HG02571 (cell line): ENCODE results near the gene COL4A4.

Experiments
- ATAC-seq: cut with Tn5 transposase; IDR thresholded peaks from one replicate; pipeline ENCODE4 v1.9.1; 2021; ENCODE audit warnings: mild to moderate bottlenecking, moderate library complexity; ENCODE audit not compliant: unreplicated experiment

Gene COL4A4

GRCh38 chr2:227035711-227036367 lies 128.2 kb downstream of the COL4A4 start:
- no peak for ATAC-seq

DNA sequence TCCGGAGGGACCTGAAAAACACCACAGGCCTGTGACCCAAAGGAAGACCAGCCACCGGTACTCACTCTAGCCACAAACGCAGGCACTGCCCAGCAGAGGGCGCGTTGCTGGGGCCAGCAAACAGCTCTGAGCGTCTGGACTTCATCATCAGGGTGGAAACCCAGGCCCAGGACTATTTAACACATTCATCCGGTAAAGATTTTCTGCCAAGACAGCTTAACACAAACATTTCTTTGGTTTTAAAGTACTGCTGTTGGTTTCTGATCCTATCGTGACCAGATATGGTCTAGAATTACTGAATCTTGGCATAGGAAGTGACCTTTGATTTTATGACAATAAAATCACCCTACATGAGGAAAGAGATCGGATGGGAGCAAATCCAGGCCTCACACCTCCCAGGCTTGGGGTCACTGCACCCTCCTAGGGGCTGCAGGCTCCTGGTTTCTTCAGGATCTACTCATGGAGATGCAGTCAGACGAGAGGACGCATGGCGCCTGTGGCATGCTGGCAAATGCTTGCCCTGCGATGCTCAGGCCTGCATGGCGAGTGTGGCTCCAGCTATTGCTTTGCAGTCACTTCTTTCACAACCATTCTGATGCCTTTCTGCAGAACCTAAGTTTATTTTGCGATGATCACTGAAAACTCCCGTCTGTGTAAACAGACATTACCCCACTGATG lies 130.4 kb downstream of the COL4A4 start:
- ATAC-seq, result no peak

- no peak for ATAC-seq
These were observed 132.6 kb downstream of the COL4A4 start for GRCh38 chr2:227031379-227031778.

- no peak for ATAC-seq
These were observed 133.2 kb downstream of the COL4A4 start for GRCh38 chr2:227030789-227031188.

DNA sequence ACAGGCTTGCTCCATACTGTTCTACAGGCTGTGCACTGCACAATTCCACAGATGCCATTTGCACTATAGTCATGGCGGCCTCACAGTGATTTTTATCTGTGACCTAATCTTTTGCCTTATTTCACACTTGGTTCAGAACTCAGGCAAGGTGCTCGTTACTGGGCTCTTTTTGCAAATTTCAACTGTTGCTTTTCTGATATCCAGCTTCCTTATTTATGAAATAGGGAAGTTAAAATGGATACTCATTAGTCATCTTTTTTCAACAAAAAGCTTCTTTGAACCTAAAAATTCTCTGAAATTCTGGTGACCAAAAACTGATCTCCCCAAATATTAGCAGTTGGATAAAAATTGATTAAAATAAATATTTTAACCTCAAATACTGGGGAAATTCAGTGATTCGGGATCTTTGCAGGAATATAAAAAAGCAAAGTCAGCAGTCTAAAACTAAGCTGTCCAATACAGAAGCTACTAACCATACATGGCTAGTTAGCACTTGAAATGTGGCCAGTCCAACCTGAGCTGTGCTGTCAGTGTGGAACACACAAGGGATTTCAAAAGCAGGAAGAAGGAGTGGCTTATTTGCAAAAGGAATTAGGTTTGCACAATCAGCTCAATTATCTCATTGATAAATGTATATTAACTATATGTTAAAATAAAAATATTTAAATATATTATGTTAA lies 134.4 kb downstream of the COL4A4 start:
- no peak for ATAC-seq

DNA sequence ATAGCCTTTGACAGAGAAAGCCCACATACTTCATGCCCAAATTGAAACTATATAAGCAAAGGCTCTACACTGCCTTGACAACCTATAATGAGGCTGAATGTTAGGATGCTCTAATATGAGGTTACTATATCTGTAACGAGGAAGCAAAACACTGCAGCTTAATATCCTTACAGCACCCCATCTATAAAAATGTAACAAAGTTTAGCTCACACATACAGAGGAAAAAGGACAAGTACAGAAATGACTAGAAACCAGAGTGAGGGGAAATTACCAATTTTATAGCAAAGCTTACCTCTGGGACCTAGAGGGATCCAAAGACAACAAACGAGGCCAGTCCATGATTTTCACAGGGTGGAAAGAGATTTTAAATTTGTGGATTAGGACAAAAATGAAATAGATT lies 138.5 kb downstream of the COL4A4 start:
- peak; percentile 72 for ATAC-seq

DNA sequence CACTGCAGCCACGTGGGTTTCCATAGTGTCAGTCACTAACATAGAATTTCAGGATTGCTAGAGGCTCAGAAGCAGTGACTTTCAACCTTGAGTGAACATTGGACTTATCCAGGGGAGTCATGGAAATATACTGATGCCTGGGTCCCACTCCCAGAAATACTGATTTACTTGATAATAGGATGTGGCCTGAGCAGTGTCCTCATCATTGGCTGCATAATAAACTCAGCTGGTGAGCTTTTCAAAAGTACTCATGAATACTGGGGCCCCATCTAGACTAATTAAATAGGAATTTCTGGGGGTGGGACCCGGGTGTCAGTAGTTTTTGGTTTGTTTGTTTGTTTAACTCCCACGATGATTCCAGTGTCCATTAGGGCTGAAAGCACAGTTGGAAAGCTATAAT lies 141.4 kb downstream of the COL4A4 start:
- ATAC-seq, result no peak

DNA sequence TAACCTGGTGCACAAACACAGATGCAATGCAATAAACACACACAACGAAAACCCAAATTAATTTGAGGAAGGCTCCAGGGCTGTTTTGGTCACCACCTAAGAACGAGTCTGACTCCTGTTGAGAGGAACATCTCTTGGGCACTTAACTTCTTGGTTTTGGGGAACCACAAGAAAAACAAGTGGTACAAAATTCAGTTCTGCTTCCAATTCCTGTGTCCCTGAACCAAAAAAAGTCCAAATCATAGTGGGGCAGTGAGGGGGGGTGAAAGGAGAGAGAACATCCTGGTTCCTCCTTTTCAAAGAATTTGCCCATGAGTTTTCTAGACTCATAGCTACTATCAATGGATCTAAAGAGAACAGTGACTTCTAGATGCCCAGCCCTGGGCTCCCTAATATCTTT lies 143.6 kb downstream of the COL4A4 start:
- no peak for ATAC-seq

DNA sequence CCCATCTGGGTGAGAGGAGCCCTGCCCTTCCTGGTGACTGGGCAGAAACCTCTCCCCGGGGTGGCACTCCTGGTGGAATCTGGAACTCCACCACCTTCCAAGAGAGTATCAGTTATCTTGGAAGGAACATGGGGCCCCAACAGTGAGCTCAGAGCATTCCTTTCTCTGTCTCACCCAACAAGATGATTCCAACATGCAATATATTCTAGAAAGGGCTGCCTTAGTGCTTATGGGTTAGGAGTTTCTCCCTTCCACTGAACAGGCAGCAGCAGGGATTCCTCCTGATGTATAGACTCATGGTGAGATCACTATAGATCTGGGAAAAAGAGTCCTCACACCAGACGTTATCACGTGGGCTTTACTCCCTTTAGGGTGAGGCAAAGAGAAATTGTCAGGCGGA lies 147.1 kb downstream of the COL4A4 start:
- ATAC-seq, result no peak

DNA sequence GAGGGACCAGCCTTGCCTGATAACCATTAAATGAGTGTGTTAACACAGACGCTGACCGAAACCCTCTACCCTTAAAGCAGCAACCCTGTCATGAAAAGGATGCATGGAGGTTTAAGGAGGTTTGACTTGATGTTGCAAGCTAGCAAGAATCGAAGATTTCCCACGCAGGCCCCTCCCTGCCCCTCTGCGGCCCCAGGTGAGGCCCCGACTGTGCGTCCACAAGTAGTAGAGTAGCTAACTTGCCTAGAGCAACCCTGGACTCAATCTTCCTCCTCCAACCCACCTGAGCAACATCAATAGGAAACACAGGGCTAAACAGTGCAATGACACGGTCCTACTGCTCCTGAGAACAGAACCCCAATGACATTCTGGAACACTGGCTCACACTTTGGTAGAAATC lies 150.1 kb downstream of the COL4A4 start:
- ATAC-seq, result no peak

- ATAC-seq, result no peak
These were observed 150.7 kb downstream of the COL4A4 start for GRCh38 chr2:227013330-227013729.

DNA sequence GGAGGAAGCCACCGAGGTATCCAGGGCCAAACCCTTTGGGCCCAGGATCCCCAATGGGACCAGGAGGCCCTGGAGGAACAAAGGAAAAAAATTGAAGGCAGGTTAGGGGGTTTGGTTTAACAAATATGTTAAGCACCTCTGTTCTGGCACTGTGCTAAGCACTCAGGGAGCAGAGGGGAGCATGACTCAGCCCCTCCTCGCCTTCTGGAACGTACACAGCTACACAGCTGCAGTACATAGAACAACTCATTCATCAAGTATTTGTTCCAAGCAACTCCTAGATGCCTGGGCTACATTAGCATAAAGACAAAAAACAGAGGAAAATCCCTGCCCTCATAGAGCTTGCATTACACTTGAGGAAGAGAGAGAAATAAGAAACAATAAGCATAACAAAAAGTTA lies 153.6 kb downstream of the COL4A4 start:
- ATAC-seq, result no peak

DNA sequence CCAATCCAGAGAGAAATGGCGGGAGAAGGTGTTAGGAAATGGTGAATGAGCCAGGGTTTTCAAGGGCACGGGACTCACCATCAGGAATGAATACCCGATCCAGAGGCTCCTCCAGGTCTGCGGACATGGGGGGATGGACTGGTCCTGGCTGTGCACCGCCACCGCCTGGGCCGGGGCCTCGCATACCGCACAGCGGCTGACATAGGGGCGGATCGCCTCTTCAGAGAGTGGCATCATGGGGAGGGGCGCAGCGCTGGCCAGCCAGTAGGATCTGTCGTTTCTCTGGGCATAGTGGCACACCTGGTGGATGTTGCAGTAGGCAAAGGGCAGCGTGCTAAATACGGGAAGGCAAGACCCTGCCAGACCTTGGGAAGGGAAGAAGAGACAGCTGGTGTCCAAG lies 156.1 kb downstream of the COL4A4 start:
- ATAC-seq, result no peak

- ATAC-seq, result no peak
These were observed 156.9 kb downstream of the COL4A4 start for GRCh38 chr2:227007148-227007547.

GRCh38 chr2:227006189-227006897 lies 157.7 kb downstream of the COL4A4 start:
- ATAC-seq, result no peak

- no peak for ATAC-seq
These were observed 159.5 kb downstream of the COL4A4 start for GRCh38 chr2:227004482-227004881.

DNA sequence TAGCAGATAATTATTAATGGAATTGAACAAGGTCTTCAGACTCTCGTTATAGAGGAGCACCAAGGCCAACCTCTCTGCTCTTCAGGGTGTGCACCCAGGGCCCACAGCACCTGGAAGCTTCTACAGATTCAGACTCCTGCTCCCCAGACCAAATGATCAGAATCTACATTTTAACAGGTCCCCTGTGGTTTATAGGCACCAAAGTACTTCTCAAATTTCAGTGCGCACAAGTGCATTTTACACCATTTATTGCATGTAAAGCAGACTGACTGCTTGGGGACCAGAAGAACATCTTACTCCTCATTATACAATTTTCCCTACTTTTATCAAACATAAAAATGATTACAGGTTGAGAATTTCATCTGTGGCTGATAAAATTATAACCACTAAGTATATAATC lies 163.9 kb downstream of the COL4A4 start:
- no peak for ATAC-seq

- no peak for ATAC-seq
These were observed 164.3 kb downstream of the COL4A4 start for GRCh38 chr2:226999661-227000060.

DNA sequence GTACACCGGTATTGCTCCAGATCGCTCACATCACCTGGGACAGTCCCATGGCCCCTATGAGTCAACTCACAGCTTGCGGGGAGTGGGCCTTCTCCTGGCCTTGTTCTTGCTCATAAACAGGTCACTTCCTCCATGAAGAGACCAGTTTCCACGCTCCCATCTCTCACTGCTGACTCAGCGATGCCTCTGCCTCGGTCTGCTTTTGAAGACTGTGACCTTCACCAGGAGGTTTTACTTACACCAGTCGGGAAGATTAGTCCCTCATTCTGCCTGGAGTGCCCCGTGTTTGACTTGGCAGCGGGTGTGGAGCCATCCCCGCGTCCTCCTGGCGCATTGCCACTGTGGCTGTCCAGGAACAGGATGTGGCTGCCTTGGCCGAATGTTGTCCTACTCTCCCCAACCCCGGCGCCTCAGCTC lies 168.4 kb downstream of the COL4A4 start:
- ATAC-seq, result peak; percentile 78

DNA sequence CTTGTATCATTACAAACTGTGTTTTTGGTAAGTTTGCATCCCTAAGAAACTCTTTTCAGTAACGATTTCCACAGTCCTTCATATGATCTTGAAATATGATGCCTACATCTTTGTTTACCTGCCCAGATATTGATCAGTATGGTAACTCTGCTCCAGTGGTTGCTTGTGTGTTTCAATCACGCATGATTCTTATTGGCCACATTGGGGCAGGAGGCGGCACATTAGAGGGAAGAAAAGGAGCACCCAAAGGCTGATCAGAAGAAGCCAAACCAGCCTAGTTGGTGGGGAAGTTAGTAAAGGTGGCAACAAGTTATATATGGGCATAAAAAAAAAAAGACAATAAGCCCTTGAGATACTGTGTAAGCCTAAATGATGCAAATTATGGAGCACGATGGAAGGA lies 169.2 kb downstream of the COL4A4 start:
- ATAC-seq, result no peak

DNA sequence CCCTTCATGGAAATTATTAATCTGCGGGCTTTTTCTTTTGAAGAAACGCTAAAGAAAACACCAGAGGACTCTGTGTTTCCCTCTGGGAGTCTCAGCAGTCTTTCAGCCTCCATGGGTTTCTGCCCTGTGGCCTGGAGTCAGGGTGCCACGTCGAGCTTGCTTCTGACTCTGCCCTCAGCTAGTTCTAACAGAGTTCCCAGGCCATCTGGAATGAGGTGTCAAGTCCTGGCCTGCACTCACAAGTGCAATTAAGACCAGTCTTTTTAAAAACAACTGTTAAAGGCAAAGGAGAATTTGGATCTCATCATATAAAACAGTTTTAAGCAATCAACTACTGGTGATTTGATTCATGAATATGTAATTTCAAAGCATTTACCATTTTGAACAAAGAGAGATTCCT lies 170.8 kb downstream of the COL4A4 start:
- ATAC-seq, result no peak

- ATAC-seq, result no peak
These were observed 172.3 kb downstream of the COL4A4 start for GRCh38 chr2:226991663-226992062.
